Mucosa of stomach (tissue), 1 donor: ENCODE results near the gene TAOK1.
"Not testable (repeated sequence)": the region's sequence is repeated elsewhere in the genome, so short reads cannot be mapped to it uniquely, and the experiment has no call there.

Experiments used
- H3K27me3 ChIP-seq: one replicate; pipeline ENCODE4 v1.7.0; 2013; ENCODE audit warnings: mild to moderate bottlenecking, low read length; ENCODE audit not compliant: control insufficient read depth, insufficient read depth
- H3K36me3 ChIP-seq: one replicate; pipeline ENCODE4 v1.7.0; 2013; ENCODE audit warnings: low read length; ENCODE audit not compliant: control insufficient read depth, insufficient read depth
- H3K4me1 ChIP-seq: one replicate; pipeline ENCODE4 v1.7.0; 2013; ENCODE audit warnings: mild to moderate bottlenecking, low read length; ENCODE audit not compliant: control insufficient read depth, insufficient read depth
- H3K4me3 ChIP-seq: one replicate; pipeline ENCODE4 v1.7.0; 2013; ENCODE audit warnings: low read length
- H3K9ac ChIP-seq: one replicate; pipeline ENCODE4 v1.7.0; 2013; ENCODE audit warnings: mild to moderate bottlenecking, low read length, moderate library complexity
- H3K9me3 ChIP-seq: one replicate; pipeline ENCODE4 v1.7.0; 2013; ENCODE audit warnings: mild to moderate bottlenecking, low read length, moderate library complexity; ENCODE audit not compliant: control insufficient read depth
- donor health status: Pancreatic carcinoma.

Gene TAOK1

GRCh38 chr17:29461483-29462206 lies 71.5 kb downstream of the TAOK1 start:
- no peaks in the 10 kb centered on the region for H3K36me3 ChIP-seq
- H3K27me3 ChIP-seq, result no peaks in the 10 kb centered on the region

GRCh38 chr17:29469276-29469675 lies 79.1 kb downstream of the TAOK1 start:
- no peaks in the 10 kb centered on the region for H3K36me3 ChIP-seq
- H3K9ac ChIP-seq, result no peak overlapping the region
- no peaks in the 10 kb centered on the region for H3K27me3 ChIP-seq
- no peaks in the 10 kb centered on the region for H3K9me3 ChIP-seq
- H3K4me1 ChIP-seq, result no peaks in the 10 kb centered on the region
- no peak overlapping the region for H3K4me3 ChIP-seq

More at GRCh38 chr17:29461483-29462206, 71.5 kb downstream of the TAOK1 start:
- H3K9ac ChIP-seq, result no peak overlapping the region
- H3K4me3 ChIP-seq, result no peak overlapping the region
- peaks cover 18% of the 10 kb centered on the region for H3K4me1 ChIP-seq
- H3K9me3 ChIP-seq, result no peaks in the 10 kb centered on the region

GRCh38 chr17:29473437-29473836 lies 83.3 kb downstream of the TAOK1 start:
- not testable (repeated sequence) for H3K4me1 ChIP-seq, H3K4me3 ChIP-seq, H3K36me3 ChIP-seq, H3K9me3 ChIP-seq, H3K9ac ChIP-seq, H3K27me3 ChIP-seq

GRCh38 chr17:29474297-29474696 lies 84.1 kb downstream of the TAOK1 start:
- H3K4me3 ChIP-seq, result no peak overlapping the region
- H3K4me1 ChIP-seq, result no peaks in the 10 kb centered on the region
- H3K9me3 ChIP-seq, result no peaks in the 10 kb centered on the region
- H3K36me3 ChIP-seq, result no peaks in the 10 kb centered on the region
- H3K27me3 ChIP-seq, result no peaks in the 10 kb centered on the region
- no peak overlapping the region for H3K9ac ChIP-seq

- Histone ChIP-seq H3K4me1 (no peaks in the 10 kb centered on the region), H3K9me3 (no peaks in the 10 kb centered on the region), H3K36me3 (no peaks in the 10 kb centered on the region), H3K27me3 (no peaks in the 10 kb centered on the region), H3K9ac (no peak overlapping the region), H3K4me3 (no peak overlapping the region)
Measured at GRCh38 chr17:29475891-29476290, 85.7 kb downstream of the TAOK1 start.

GRCh38 chr17:29480249-29480928 lies 90.2 kb downstream of the TAOK1 start:
- H3K9ac ChIP-seq, H3K36me3 ChIP-seq, H3K4me1 ChIP-seq, H3K4me3 ChIP-seq, H3K9me3 ChIP-seq, H3K27me3 ChIP-seq: not testable (repeated sequence)

- H3K36me3 ChIP-seq, result no peaks in the 10 kb centered on the region
- H3K9me3 ChIP-seq, result no peaks in the 10 kb centered on the region
- H3K4me1 ChIP-seq, result no peaks in the 10 kb centered on the region
- no peak overlapping the region for H3K4me3 ChIP-seq
- no peak overlapping the region for H3K9ac ChIP-seq
- no peaks in the 10 kb centered on the region for H3K27me3 ChIP-seq
Measured at GRCh38 chr17:29483503-29483902, 93.3 kb downstream of the TAOK1 start.

GRCh38 chr17:29495011-29495410 lies 104.8 kb downstream of the TAOK1 start:
- Histone ChIP-seq H3K9me3 (no peaks in the 10 kb centered on the region), H3K9ac (no peak overlapping the region), H3K4me1 (no peaks in the 10 kb centered on the region), H3K36me3 (peaks cover 5% of the 10 kb centered on the region), H3K27me3 (no peaks in the 10 kb centered on the region), H3K4me3 (no peak overlapping the region)

- Histone ChIP-seq H3K9me3 (no peaks in the 10 kb centered on the region), H3K4me3 (no peak overlapping the region), H3K9ac (no peak overlapping the region), H3K27me3 (no peaks in the 10 kb centered on the region), H3K36me3 (peaks cover 6% of the 10 kb centered on the region), H3K4me1 (no peaks in the 10 kb centered on the region)
Measured at GRCh38 chr17:29504711-29505110, 114.5 kb downstream of the TAOK1 start.

- Histone ChIP-seq H3K9ac (no peak overlapping the region), H3K36me3 (no peaks in the 10 kb centered on the region), H3K27me3 (no peaks in the 10 kb centered on the region), H3K9me3 (no peaks in the 10 kb centered on the region), H3K4me1 (no peaks in the 10 kb centered on the region), H3K4me3 (no peak overlapping the region)
Measured at GRCh38 chr17:29505836-29506235, 115.7 kb downstream of the TAOK1 start.

GRCh38 chr17:29510953-29511352 lies 120.8 kb downstream of the TAOK1 start:
- no peak overlapping the region for H3K9ac ChIP-seq
- no peaks in the 10 kb centered on the region for H3K27me3 ChIP-seq
- no peak overlapping the region for H3K4me3 ChIP-seq
- no peaks in the 10 kb centered on the region for H3K9me3 ChIP-seq
- no peaks in the 10 kb centered on the region for H3K4me1 ChIP-seq
- no peaks in the 10 kb centered on the region for H3K36me3 ChIP-seq

- no peaks in the 10 kb centered on the region for H3K36me3 ChIP-seq
Measured at GRCh38 chr17:29514792-29515191, 124.6 kb downstream of the TAOK1 start.

More at GRCh38 chr17:29514792-29515191, 124.6 kb downstream of the TAOK1 start:
- Histone ChIP-seq H3K9ac (no peak overlapping the region), H3K4me1 (no peaks in the 10 kb centered on the region), H3K27me3 (no peaks in the 10 kb centered on the region), H3K4me3 (no peak overlapping the region), H3K9me3 (no peaks in the 10 kb centered on the region)
